ENCODE measurements around the gene PRKAG2. TPM values are rescaled to one million over a fixed set of nuclear protein-coding genes. Genes with fewer than 3 reads are reported as not detected.

The PRKAG2 gene
- total and polyA plus RNA-seq, 4 donors = 36.7 to 46.1 (median 40.0) TPM

DNA sequence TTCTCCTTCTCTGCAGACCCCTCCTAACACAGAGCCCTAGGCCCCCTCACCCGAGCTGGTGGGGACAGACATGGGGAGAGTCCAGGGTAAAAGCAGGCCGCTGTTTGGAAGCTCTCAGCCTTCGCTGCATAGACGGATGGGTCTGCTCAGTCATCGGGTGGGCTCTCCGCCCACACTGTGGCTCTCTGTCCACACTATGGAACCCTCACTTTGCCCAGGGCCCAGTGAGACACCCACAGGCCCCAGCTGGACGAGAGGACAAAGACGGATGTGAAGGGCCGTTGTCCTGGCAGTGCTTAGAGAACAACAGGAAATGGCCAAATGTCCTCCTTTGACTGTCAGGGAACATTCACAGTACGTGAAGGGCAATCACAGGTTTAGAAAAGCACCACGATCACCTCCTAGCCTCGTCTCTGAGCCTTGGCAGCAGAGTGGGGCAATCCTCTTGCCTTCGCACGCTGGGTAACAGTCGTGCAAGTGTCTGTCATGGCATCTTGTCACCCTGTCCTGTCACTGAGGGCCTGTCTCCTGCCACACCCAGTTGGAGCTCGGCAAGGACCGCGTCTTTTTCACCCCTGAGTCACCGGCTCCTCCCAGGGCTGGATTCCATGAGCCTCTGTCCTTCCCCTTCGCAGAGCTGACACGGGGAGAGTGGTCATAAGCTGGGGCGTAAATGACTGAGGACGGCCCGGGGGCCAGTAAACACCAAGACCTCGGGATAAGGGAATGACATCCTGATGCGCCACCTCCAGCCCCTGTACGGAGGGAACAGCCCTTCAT lies 80.6 kb downstream of the PRKAG2 start:
- no peaks in the 10 kb centered on the region for H3K9me3 ChIP-seq (ENCODE audit: control insufficient read depth, insufficient read depth, low read length)
- no peak for DNase-seq (ENCODE audit: low read depth in 4 of 6, low spot score in 6 of 6)
- H3K4me3 ChIP-seq (ENCODE audit: low read depth, low read length) = no peak overlapping the region
- 78% methylated on average over 25 of the region's 27 CpGs for WGBS (ENCODE audit: insufficient coverage)
- H3K27ac ChIP-seq (ENCODE audit: low read depth, low read length) = no peak overlapping the region
- H3K4me1 ChIP-seq (ENCODE audit: control insufficient read depth, insufficient read depth, low read length) = peaks cover 41% of the 10 kb centered on the region
- H3K27me3 ChIP-seq (ENCODE audit: control insufficient read depth, insufficient read depth, low read length) = no peaks in the 10 kb centered on the region
- H3K36me3 ChIP-seq (ENCODE audit: control insufficient read depth, insufficient read depth, low read length) = peaks cover 8% of the 10 kb centered on the region

- Histone ChIP-seq H3K9me3 (ENCODE audit: control insufficient read depth, insufficient read depth, low read length) (no peaks in the 10 kb centered on the region), H3K36me3 (ENCODE audit: control insufficient read depth, insufficient read depth, low read length) (peaks cover 8% of the 10 kb centered on the region), H3K4me1 (ENCODE audit: control insufficient read depth, insufficient read depth, low read length) (peaks cover 48% of the 10 kb centered on the region), H3K27me3 (ENCODE audit: control insufficient read depth, insufficient read depth, low read length) (no peaks in the 10 kb centered on the region), H3K27ac (ENCODE audit: low read depth, low read length) (no peak overlapping the region), H3K4me3 (ENCODE audit: low read depth, low read length) (no peak overlapping the region)
- 92% methylated on average over 13 of the region's 20 CpGs for WGBS (ENCODE audit: insufficient coverage)
- peak in 1 of 6 donors; percentile 33 for DNase-seq (ENCODE audit: low read depth in 4 of 6, low spot score in 6 of 6)
Measured at GRCh38 chr7:151795168-151795811, 81.6 kb downstream of the PRKAG2 start.

- H3K4me3 ChIP-seq (ENCODE audit: low read depth, low read length) = no peak overlapping the region
- H3K4me1 ChIP-seq (ENCODE audit: control insufficient read depth, insufficient read depth, low read length) = peaks cover 48% of the 10 kb centered on the region
- H3K27ac ChIP-seq (ENCODE audit: low read depth, low read length) = no peak overlapping the region
- H3K9me3 ChIP-seq (ENCODE audit: control insufficient read depth, insufficient read depth, low read length) = no peaks in the 10 kb centered on the region
- H3K27me3 ChIP-seq (ENCODE audit: control insufficient read depth, insufficient read depth, low read length) = no peaks in the 10 kb centered on the region
- no peak for DNase-seq (ENCODE audit: low read depth in 4 of 6, low spot score in 6 of 6)
- 69% methylated on average over 15 of the region's 16 CpGs for WGBS (ENCODE audit: insufficient coverage)
- peaks cover 8% of the 10 kb centered on the region for H3K36me3 ChIP-seq (ENCODE audit: control insufficient read depth, insufficient read depth, low read length)
Measured at GRCh38 chr7:151794508-151795167, 82.3 kb downstream of the PRKAG2 start.

DNA sequence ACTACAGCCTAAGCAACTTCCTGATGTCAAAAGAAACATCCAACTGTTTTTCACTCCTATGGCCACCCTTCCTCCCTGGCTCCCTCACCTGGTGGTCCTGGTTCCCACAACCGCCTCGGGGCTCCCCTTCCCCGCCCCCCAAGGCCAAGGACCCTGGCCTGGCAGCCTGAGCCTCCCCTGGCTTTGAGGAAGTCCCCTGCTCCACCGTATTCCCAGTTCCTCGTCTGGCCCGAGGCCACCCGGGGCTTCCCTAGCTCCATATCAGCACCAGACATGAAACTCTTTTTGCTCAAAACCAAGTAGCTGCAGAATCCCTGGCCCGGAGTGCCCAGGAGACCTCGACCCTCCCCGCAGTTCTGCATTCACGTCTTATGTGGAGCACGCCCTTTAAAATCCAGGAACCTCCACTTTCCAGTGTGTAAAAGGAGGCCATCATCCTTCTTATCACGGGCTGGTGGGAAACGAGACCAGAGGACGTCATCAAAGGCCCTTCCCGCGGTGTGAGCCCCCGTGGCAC lies 82.9 kb downstream of the PRKAG2 start:
- 89% methylated on average over 18 of the region's 18 CpGs for WGBS (ENCODE audit: insufficient coverage)
- no peak for DNase-seq (ENCODE audit: low read depth in 4 of 6, low spot score in 6 of 6)
- Histone ChIP-seq H3K27ac (ENCODE audit: low read depth, low read length) (peak overlapping the region; percentile 25), H3K27me3 (ENCODE audit: control insufficient read depth, insufficient read depth, low read length) (no peaks in the 10 kb centered on the region), H3K36me3 (ENCODE audit: control insufficient read depth, insufficient read depth, low read length) (peaks cover 8% of the 10 kb centered on the region), H3K4me1 (ENCODE audit: control insufficient read depth, insufficient read depth, low read length) (peaks cover 48% of the 10 kb centered on the region), H3K9me3 (ENCODE audit: control insufficient read depth, insufficient read depth, low read length) (no peaks in the 10 kb centered on the region), H3K4me3 (ENCODE audit: low read depth, low read length) (no peak overlapping the region)

GRCh38 chr7:151793531-151793951 lies 83.4 kb downstream of the PRKAG2 start:
- Histone ChIP-seq H3K4me1 (ENCODE audit: control insufficient read depth, insufficient read depth, low read length) (peaks cover 48% of the 10 kb centered on the region), H3K36me3 (ENCODE audit: control insufficient read depth, insufficient read depth, low read length) (peaks cover 8% of the 10 kb centered on the region), H3K27ac (ENCODE audit: low read depth, low read length) (peak overlapping the region; percentile 57), H3K27me3 (ENCODE audit: control insufficient read depth, insufficient read depth, low read length) (no peaks in the 10 kb centered on the region), H3K9me3 (ENCODE audit: control insufficient read depth, insufficient read depth, low read length) (no peaks in the 10 kb centered on the region), H3K4me3 (ENCODE audit: low read depth, low read length) (no peak overlapping the region)
- DNase-seq (ENCODE audit: low read depth in 4 of 6, low spot score in 6 of 6) = no peak
- WGBS (ENCODE audit: insufficient coverage) = 87% methylated on average over 8 of the region's 14 CpGs

GRCh38 chr7:151792636-151793035 lies 84.3 kb downstream of the PRKAG2 start:
- peaks cover 8% of the 10 kb centered on the region for H3K36me3 ChIP-seq (ENCODE audit: control insufficient read depth, insufficient read depth, low read length)
- DNase-seq (ENCODE audit: low read depth in 4 of 6, low spot score in 6 of 6) = peak in 1 of 6 donors; percentile 73
- H3K27ac ChIP-seq (ENCODE audit: low read depth, low read length) = peak overlapping the region; percentile 38
- H3K4me3 ChIP-seq (ENCODE audit: low read depth, low read length) = no peak overlapping the region
- no peaks in the 10 kb centered on the region for H3K9me3 ChIP-seq (ENCODE audit: control insufficient read depth, insufficient read depth, low read length)
- 21% methylated on average over 16 of the region's 16 CpGs for WGBS (ENCODE audit: insufficient coverage)
- no peaks in the 10 kb centered on the region for H3K27me3 ChIP-seq (ENCODE audit: control insufficient read depth, insufficient read depth, low read length)
- H3K4me1 ChIP-seq (ENCODE audit: control insufficient read depth, insufficient read depth, low read length) = peaks cover 48% of the 10 kb centered on the region

DNA sequence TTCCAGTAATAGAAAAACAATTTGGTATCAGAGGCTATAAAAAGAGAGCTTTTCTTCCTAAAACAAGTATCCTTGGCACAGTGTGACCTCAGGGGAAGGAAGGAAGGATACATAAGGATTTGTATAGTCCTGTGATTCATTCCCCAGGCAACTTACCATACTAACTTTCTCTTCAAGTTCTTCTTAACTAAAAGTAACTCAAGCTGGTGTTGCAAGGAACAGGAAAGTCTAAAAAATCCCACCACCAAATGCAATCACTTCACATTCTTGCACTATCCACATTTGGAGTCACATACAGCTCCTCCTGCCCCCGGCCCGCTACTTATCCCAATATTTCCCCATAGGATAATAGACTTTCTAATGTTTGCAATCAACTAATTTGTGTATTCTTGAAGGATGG lies 84.8 kb downstream of the PRKAG2 start:
- Histone ChIP-seq H3K36me3 (ENCODE audit: control insufficient read depth, insufficient read depth, low read length) (peaks cover 8% of the 10 kb centered on the region), H3K4me1 (ENCODE audit: control insufficient read depth, insufficient read depth, low read length) (peaks cover 48% of the 10 kb centered on the region), H3K27ac (ENCODE audit: low read depth, low read length) (peak overlapping the region; percentile 29), H3K4me3 (ENCODE audit: low read depth, low read length) (no peak overlapping the region), H3K9me3 (ENCODE audit: control insufficient read depth, insufficient read depth, low read length) (no peaks in the 10 kb centered on the region), H3K27me3 (ENCODE audit: control insufficient read depth, insufficient read depth, low read length) (no peaks in the 10 kb centered on the region)
- no CpG with 5 or more reads among the region's 2 CpGs for WGBS (ENCODE audit: insufficient coverage)
- no peak for DNase-seq (ENCODE audit: low read depth in 4 of 6, low spot score in 6 of 6)

DNA sequence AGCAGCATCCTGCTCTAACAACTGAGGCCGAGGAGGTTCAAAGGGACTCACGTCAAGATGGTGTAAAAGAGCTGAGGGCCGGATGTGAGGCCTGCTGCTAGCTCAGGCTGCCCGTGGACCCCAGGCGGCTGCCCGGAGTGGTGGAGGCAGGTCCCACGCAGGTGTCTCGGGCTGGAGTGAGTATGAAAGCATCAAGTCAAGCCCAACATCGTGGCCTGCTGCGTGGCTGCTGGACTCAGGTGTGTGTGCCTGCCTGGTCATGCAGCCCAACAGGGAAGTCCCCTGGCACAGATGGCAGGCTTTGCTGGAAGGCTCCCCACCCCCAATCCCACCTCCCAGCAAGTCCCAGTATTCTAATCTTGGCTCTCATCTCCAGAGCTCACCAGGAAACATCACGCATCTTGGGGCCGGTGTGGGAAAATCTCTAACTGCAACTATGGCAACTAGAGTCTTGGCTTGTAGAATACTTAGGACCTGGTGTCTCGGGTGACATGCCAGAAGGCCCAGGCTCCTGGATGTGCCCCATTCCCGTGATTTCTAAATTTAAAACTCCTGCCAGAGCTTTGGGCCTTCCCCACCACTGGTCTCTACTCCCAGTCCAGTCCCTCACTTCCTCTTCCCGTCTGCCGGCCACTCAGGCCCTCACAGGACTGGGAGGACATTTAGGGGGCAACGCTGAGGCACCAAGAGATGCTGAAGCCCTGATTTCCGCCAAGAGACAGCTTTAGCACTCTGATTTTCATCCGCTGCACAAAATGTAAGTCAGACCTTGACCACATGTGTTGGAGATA lies 85.9 kb downstream of the PRKAG2 start:
- Histone ChIP-seq H3K36me3 (ENCODE audit: control insufficient read depth, insufficient read depth, low read length) (peaks cover 11% of the 10 kb centered on the region), H3K9me3 (ENCODE audit: control insufficient read depth, insufficient read depth, low read length) (no peaks in the 10 kb centered on the region), H3K4me3 (ENCODE audit: low read depth, low read length) (no peak overlapping the region), H3K27me3 (ENCODE audit: control insufficient read depth, insufficient read depth, low read length) (no peaks in the 10 kb centered on the region), H3K27ac (ENCODE audit: low read depth, low read length) (peak overlapping the region; percentile 18), H3K4me1 (ENCODE audit: control insufficient read depth, insufficient read depth, low read length) (peaks cover 39% of the 10 kb centered on the region)
- 80% methylated on average over 17 of the region's 19 CpGs for WGBS (ENCODE audit: insufficient coverage)
- DNase-seq (ENCODE audit: low read depth in 4 of 6, low spot score in 6 of 6) = no peak
